ENCODE measurements around the gene FAM78A.

DNA sequence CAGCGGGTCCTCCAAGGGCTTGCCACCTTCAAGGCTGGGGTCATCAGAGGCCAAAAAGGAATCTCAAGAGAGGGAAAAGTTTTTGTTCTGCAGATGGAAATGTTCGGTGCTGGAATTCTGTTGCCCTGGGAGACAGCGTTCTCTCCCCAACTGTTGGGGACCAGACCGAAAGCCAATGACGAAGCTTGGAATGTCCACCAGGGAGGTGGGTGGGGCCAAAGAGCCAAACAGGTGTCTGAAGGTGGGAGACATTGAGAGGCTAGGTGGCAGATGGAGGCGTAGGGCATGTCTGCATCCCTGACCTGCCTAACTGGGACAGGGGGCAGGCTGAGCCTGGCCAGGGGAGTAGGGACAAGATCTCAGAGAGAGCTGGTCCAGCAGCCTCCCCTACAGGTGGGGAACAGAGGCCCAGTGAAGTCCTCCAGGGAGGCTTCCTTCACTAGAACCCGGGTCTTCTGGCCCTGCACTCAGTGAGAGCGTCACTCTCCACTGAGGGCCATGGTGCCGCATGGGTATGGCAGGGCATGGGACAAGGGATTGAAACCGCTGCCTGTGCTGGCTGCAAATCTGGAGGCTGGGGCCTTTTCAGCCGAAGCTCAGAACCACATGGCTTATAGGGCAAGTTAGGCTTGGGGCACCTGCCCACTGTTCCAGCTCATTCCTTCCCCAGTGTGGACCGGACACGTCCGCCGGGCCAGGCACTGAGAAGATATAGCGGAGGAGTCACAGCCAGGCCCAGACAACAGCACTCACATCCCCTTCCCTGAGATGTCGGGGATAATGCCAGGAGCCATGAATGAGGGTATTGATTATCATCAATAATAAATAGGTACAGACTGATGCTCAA is 5.0 kb upstream of the FAM78A start:
- TF ChIP-seq, protein P1, sequence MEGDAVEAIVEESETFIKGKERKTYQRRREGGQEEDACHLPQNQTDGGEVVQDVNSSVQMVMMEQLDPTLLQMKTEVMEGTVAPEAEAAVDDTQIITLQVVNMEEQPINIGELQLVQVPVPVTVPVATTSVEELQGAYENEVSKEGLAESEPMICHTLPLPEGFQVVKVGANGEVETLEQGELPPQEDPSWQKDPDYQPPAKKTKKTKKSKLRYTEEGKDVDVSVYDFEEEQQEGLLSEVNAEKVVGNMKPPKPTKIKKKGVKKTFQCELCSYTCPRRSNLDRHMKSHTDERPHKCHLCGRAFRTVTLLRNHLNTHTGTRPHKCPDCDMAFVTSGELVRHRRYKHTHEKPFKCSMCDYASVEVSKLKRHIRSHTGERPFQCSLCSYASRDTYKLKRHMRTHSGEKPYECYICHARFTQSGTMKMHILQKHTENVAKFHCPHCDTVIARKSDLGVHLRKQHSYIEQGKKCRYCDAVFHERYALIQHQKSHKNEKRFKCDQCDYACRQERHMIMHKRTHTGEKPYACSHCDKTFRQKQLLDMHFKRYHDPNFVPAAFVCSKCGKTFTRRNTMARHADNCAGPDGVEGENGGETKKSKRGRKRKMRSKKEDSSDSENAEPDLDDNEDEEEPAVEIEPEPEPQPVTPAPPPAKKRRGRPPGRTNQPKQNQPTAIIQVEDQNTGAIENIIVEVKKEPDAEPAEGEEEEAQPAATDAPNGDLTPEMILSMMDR (IDR thresholded peaks at IDR 0.05; ENCODE audit: low read length): no peak
- TF ChIP-seq EZH2phosphoT487 (IDR thresholded peaks at IDR 0.05; ENCODE audit: low read length) (no peak), EZH2 (optimal IDR thresholded peaks at IDR 0.05; ENCODE audit: low read depth, low read length) (no peak)
